HG03135 (cell line): ENCODE measurements around the gene IRF2BPL.
A peak's percentile ranks its signal among the peaks of the same experiment; 100 is the strongest.

ENCODE experiments used
- ATAC-seq: cut with Tn5 transposase; IDR thresholded peaks from one replicate; pipeline ENCODE4 v1.9.1; 2021; ENCODE audit warnings: mild to moderate bottlenecking, moderate library complexity; ENCODE audit not compliant: unreplicated experiment

The IRF2BPL gene

DNA sequence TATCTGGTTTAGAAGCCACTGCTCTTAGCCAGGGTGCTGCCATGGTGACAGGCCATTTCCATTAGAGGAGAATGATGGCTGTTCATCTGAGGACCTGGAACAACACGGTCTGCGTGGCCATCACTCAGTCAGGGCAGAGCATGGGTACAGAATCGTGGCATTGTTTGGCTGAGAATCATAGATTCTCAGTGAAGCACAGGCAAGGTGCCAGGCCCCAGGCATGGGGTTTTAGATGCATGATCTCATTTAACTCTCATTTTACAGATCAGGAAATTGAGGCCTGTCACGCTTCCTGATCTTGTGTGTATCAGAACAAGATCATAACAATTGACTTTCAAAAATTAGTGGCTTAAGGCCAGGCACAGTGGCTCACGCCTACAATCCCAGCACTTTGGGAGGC is 26.8 kb upstream of the IRF2BPL start:
- no peak for ATAC-seq

DNA sequence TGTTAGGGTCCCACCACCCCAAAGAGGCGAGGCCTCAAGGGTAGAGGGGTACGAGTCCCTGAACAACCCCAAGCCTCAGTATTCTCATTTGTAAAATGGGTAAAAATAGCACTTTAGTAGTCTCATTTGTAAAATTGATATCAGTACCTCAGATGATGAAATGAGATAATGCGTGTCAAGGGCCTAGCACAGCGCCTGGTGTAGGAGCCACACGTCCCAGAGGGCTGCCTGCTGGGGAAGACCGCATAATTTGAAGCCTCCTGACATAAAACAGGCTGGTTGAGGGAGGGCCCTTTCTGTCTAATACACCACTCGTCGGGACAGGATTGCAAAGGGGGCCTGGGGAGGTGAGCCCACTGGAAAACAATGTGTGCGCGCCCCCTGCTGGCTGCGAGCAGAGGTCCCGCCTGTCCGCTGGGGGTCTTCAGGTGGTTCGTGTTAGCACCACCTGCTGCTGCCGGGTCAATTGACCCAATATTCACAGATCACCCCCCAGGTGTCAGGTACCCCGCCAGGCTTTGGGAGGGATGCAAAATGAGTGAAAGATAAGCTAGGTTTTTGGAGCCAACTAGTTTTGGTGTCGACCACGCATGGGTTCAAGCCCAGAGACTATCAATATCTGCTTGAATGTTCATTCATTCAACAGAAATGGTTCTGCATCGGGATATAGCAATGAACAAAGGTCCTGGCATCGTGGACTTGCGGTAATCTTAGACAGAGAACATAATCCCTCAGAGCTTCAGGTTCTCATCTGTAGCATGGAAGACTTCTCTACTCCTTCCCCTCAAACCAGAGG is 24.7 kb upstream of the IRF2BPL start:
- no peak for ATAC-seq

DNA sequence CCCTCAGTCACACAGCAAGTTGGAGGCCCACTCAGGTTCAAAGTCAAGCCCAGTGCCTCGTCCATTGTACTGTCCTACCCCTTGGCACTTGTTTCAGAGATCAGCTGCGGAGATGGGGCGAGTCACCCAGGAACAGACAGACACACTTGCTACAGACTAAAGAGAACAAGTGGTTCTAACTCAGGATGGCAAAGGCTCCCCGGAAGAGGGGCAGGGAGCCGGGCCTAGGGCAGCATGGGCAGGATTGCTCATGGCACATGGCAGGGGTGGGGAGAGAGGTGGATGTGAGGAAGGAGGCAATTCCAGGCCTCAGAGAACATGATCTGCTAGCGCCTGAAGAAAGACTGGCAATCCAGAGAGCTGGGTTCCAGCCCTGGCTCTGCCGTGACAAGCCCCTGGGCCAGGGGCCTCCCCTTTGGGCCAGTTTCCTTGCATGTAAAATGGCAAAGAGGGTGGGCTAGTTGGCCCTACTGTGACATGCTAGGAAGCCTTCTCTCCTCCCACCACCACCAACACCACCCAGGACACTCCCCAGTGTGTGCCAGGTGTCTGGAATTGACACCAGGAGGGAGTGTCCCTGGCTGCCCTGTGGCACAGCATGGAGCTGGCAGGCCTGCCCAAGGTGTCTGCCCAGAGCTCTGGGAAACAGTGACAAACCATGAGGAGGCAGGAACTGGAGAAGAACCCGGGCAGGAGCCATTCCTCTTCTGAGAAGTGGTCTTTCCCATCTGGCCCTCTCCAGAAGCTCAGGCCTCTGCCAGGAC is 24.0 kb upstream of the IRF2BPL start:
- no peak for ATAC-seq

DNA sequence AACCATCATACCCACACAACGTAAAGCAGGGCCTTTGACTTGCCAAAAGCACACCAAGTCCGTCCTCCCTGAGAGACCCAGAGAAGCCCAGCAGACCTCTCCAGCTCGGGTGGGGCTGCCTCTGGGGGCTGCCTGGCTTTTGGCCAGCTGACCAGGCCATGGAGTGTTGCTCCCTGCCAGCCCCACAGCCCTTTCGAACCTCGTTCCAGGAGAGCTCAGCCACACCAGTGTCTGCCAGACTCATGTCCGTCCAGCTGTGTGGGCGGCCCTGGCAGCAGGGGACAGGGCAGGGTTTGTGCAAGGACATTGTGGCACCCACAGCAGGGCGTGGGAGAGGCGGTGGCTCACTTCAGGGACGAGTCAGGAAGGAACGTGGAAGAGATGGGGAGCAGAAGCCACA is 22.6 kb upstream of the IRF2BPL start:
- ATAC-seq = no peak

DNA sequence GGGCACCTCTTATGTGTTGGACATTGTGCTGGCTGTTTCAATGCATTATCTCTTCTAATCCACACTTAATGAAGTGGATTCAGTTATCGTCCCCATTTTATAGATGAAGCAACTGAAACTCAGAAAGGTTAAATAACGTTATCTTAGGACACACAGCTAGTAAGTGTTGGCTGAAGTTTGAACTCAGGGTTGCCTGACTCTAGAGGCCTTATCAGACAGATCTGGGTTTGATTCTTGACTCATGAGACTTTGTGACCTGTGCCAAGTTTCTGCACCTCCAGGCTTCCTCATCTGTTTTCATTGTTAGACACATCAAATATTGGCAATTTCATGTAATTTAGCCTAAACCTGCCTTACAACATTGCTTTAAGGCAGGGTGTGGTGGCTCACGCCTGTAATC is 18.2 kb upstream of the IRF2BPL start:
- no peak for ATAC-seq

DNA sequence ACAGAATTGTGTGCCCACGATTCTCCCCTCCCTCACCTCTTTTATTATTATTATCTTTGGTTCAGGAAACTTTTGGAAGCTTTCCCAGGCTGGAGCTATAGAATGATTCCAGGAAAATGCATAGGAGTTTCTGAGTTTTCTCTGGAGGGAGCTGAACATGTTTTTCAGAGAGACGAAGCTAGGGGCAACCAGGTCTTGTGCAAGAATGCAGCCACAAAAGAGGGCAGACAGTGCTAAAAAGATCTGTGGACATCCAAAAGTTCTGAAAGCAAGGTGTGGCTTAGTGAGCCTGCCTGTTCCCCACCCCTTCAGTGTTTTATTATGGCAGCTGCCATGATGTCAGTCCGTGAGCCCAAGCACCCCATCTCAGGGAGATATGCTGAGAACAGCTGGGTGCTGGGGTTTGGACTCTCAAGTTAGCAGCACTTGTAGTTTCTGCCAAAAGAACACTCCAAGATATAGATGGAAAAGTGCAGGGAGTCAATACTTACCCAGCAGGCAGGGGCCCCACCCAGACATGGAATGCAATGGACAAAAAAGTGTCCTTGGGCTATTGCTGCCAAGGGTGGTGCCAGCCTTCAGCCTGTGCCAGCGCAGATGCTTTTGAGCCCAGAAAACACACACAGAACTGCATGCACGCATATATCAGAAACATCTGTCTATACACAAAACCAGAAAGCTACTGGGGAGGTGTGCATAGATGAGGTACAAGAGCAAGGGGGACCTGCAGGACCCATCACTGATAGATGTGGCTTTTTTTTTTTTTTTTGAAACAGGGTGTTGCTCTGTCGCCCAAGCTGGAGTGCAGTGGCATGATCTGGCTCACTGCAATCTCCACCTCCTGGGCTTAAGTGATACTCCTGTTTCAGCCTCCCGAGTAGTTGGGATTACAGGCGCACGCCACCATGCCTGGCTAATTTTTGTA is 17.0 kb upstream of the IRF2BPL start:
- no peak for ATAC-seq

DNA sequence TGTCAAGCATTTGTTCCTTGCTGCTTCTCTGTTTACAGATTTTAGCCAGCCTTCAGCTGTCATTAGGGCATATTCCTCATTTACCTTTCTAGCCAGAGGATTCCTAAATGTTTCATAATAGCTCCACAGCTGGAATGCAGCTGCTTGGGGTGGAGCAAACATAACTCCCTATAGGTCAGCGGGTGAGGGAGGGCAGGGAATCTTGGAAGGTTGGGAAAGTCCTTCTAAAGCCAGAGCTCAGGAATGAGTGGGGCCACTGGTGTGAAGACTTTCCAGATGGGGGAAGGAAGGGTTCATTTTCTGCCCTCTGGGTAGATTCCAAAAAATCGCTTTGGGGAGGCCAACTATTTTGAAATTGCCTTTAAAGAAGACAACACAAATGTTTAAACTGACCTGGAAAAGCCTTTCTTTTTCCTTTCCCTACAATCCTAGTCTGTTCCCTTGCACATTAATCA is 16.3 kb upstream of the IRF2BPL start:
- no peak for ATAC-seq

DNA sequence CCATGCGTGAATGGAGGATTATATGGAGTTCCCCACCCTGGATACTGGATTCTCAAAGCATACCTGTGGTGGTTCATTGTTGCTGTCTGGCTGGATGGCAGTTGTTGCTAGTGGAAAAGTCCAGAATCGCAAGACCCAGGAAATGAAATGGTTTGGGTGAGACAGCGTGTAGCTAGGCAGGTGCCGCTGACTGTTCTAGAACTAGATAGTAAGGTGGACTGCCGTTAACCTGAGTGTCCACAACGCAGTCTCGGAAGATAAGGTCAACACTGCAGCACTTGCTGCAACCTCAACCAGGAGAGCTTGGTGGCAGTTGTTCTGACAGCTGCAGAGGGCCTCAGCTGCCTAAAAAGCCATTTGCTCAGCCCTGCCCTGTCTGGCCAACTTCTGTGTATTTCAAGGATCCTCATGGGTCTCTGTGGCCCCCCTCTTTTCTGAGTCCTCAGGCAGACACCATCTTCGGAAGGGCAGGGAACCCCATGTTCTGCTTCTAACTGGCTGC is 15.5 kb upstream of the IRF2BPL start:
- no peak for ATAC-seq

DNA sequence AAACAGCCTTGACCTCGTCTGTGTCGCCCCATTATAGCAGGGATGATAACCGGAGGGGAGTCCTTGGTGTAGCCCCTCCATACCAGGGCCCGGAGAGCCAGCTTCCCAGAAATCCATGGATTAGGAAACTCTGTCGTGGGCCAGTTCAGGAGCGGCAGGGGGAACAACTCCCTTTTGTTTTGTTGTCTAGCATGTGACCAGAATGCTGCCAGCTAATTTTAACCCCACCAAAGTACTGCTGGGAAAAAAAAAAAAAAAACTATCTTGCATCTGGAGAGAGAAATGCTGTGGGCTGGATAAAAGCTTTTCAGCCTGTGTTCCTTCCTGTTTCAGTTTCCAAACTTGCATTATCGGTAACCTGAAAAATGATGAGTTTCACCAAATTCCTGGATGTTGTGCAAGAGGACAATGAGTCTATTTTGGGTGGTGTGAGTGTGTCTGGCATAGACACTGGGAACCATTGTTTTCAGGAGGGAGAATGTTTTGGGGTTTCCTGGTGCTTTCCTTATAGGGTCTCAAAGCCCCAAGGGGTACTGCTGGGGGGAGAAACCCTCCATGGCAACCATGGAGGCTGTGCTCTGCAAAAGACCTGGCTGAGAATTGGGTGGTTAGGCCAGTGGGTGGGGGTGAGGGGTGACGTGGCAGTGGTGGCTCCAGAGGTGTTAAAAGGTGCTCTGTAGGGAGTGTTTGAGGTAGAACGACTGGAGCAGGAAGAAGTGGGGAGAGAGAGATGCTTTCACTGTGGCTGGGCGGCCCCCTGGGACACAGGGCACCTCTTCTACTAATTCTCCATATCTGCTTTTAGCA is 14.9 kb upstream of the IRF2BPL start:
- ATAC-seq = no peak

DNA sequence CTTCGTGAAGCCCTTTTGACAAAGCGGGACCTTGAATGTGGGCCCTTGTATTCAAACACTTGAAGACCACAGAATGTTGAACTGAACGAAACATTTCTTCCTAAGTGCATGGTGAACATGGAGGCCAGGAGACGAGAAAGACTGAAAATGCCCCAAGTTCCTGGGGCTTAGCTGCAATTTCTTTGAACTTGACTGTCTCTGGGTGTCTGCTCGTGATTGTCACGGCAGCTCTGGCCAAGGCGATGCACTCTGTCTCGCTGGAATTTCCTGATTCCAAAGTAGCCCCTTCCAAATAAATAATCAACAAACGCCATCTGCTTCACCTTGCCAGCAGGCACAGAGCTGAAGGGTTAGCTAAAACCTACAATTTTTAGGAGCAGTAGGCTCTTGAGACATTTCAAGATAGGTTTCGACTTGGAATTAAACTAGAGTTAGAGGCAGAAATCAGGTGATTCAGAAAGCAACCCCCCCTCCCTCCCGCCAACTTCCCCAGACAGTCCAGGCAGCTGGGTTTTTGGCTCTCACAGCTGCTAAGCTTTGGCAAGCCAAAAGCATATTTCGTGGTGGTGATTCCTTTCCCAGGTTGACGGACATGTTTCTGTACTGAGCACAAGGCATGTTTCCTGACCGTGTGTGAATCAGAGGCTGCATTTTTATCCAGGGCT is 13.5 kb upstream of the IRF2BPL start:
- no peak for ATAC-seq

DNA sequence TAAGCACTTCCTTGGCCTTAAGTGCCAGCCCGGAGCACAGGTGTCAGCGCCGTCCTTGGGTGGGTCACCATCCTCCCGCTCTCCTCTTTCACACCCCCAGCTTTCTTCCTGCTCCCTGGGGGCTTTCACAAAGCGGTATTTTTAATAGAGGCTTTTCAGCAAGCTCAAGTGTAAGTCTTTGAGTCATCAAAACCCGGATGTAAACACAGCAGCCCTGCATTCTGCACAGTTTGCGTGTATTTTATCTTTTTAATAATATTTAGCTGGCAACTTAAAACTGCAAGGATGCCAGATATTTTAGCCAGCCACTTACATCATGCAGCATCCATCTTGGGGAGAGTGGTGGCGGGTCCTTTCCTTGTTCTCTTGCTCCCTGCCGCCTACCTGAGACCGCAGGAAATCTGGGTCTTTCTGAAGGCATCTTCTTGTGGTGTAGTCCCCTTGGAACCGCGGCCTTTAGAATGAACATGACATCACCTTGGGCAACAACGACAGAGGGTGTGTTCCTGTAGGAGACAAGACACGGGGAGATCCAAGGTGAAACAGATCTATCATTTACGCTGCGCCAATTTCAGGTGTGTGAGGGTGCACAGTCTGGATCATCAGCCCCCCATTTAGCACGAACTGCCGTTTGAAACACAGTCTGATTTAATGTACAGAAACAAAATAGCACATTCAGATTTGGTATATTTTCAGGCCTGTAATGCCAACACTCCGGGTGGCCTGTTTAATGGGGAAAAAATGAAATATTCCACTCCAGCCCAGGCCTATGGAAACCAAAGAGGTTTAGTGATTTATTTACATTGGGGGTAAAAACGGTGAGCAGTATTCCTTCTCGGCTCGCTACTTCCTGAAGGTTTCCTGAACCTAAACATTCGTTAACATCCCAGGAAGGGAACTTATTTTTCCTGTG is 12.5 kb upstream of the IRF2BPL start:
- ATAC-seq = no peak

DNA sequence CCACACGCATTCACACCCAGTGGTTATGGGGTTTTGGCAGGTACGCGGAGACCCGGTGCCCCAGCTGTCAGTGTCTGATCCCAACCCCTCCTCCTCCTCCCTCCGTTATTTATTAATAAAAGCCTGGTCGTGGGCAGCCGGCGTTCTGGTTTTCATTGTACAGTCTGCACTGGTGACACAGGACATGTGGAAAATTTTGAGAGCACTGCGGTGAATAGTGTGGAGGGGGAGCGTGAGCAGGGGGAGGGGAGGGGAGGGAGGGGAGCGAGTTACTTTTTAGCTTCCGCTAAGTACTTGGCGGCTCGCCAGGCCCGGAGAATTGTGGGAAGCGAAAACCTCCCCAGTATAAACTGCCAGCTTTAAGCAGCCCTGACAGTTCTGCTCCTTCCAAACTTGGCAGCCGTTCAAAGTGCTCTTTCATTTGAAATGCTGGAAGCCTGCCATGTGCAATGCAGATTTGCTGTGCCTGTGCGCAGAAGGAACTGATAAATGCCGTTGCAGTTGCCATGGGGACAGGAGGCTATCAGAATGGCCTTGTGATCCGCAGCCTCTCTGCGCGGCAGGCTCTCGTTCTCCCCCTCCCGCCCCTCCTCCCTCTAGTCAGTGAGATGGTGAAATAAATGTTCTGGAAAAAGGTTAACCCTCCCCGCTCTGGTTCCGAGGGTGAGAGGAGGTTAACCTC is 11.7 kb upstream of the IRF2BPL start:
- peak; percentile 64 for ATAC-seq

DNA sequence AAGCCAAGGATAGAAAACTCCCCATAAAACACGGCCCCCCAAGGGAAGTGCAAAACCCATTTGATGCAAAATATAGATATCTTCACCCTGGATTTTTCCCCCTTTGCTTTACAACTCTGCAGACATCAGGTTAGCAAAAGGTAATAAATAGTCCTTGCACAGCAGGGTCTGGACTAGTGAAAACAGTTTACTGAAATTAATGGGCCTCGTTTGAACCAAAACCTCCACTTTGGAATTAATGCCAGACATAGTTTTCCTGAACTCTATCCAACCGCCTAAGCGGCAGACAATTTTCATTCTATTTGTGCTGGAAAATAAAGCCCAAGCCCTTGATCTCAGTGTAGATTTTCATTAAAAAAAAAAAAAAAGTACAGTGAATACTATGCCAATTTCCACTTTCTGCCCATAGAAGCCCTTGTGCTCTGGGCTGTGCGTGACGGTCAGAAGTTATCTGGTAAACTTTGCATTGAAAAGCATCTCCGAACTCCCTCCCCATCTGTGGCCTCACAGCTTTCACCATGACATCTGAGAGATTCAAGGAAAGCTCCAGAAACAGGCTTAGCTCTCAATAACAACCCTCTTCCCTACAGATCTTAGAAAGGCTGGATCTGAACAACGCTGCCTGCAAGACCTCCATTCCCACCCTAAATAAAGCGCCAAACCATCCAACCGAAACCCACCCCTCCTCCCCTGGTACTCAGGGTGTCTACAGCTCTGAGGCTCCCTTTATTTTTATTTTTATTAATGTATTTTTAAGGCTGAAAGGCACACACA is 11.0 kb upstream of the IRF2BPL start:
- ATAC-seq = no peak

DNA sequence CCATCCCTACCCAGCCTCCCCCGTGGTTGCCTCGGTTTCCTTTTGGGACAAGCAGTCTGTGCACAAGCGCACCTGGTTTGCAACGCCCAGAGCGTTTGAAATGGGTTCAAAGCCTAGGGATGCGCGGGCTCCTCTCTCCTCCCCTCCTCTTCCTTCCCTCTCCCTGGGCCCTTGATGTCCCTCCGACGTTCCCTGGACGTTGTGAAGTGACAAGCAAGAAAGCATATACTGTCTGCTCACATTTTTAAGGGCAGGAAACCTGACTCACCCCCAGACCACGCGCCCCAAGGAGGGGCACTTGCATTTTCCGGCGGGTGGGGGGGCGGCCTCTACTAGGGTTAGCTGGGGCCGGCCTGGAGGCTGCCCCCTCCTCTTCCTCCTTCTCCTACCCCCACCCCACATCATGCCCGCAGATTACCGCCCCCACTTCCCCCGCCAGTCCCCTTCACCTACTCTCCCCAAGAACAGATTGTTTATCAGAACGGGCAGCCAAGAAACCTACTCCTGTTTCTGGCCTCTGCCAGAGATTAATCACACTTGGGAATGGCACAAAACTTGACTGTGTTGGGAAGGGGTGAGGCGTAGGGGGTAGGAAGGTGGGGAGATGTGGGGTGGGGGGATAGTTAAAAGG is 9.5 kb upstream of the IRF2BPL start:
- no peak for ATAC-seq

DNA sequence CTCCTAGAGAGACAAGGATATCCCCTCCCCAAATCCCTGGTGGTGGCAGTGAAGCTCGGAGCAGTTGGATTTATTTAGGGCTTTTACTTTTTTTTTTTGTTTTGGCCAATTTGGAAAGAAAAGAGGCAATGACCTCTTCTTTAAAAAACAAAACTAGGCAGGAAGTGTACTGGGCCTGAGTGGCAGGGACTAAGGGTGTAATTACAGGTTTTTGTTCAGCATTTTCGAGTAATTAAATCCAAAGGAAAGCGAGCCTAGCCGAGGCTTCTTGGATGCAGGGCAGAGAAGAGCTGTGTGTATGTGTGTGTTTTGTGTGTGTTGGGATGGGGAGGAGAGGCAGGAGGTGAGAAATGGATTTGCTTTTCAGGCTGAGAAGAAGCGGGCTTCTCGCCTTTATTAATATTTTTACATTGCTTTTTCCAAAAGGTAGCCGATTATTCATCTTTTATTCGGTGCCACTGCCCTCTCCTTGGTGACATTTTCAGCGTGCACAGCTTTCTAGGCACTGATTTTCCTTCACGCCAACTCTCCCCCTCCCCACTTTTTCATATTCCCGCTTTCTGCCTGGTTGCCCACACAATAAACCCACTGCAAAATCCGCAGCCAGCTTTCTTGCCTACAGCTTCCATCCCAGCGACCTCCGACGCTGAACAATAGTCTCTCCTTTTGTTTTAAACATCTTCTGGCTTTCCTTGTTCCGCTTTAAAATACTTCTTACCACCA is 8.9 kb upstream of the IRF2BPL start:
- ATAC-seq = no peak
